Liver (tissue), 9 donors: Measurements from ENCODE around the gene DUSP21. TPM values are rescaled to one million over a fixed set of nuclear protein-coding genes. Genes with fewer than 3 reads are reported as not detected.
A peak's percentile ranks its signal among the peaks of the same experiment; 100 is the strongest.

Experiments
- DNase-seq: peaks from one replicate; pipeline ENCODE4 v3.0.0-alpha.2; 2017; ENCODE audit warnings: low spot score
- H3K27ac ChIP-seq, 2 donors: one replicate each; pipeline ENCODE4 v1.7.0; 2013; ENCODE audit warnings: inconsistent platforms in 2 of 2, low read length in 2 of 2, control low read depth in 1 of 2, low read depth in 1 of 2, mild to moderate bottlenecking in 1 of 2
- H3K27me3 ChIP-seq, 4 donors: one replicate each; pipeline versions ENCODE4 v1.6.1 to v1.7.0; 2013; ENCODE audit warnings: low read length in 3 of 4, inconsistent platforms in 1 of 4, mild to moderate bottlenecking in 1 of 4, moderate library complexity in 1 of 4; ENCODE audit not compliant: control insufficient read depth in 4 of 4, insufficient read depth in 4 of 4
- H3K36me3 ChIP-seq, 4 donors: one replicate each; pipeline versions ENCODE4 v1.6.1 to v1.7.0; 2013; ENCODE audit warnings: low read length in 3 of 4, mild to moderate bottlenecking in 3 of 4, low read depth in 1 of 4, moderate library complexity in 1 of 4; ENCODE audit not compliant: control insufficient read depth in 4 of 4, insufficient read depth in 3 of 4
- H3K4me1 ChIP-seq, 4 donors: one replicate each; pipeline versions ENCODE4 v1.6.1 to v1.7.0; 2013; ENCODE audit warnings: low read length in 3 of 4, mild to moderate bottlenecking in 3 of 4, moderate library complexity in 1 of 4; ENCODE audit not compliant: control insufficient read depth in 4 of 4, insufficient read depth in 4 of 4
- H3K4me3 ChIP-seq, 3 donors: one replicate each; pipeline versions ENCODE4 v1.6.1 to v1.7.0; 2013; ENCODE audit warnings: low read length in 3 of 3, control low read depth in 1 of 3, low read depth in 1 of 3, mild to moderate bottlenecking in 1 of 3
- H3K9ac ChIP-seq, 2 donors: one replicate each; pipeline ENCODE4 v1.7.0; 2013; ENCODE audit warnings: low read length in 2 of 2, mild to moderate bottlenecking in 2 of 2, moderate library complexity in 2 of 2, control low read depth in 1 of 2, low read depth in 1 of 2
- H3K9me3 ChIP-seq, 4 donors: one replicate each; pipeline versions ENCODE4 v1.6.1 to v1.7.0; 2013; ENCODE audit warnings: low read length in 3 of 4; ENCODE audit not compliant: control insufficient read depth in 4 of 4
- CTCF ChIP-seq: fragments of 150-350 bp; IDR thresholded peaks from 2 replicates; pipeline ENCODE4 v1.5.1; 2017; ENCODE audit warnings: improper control_type of control experiment, low read depth, low read length; ENCODE audit not compliant: missing input control
- EGR1 ChIP-seq, 2 donors: IDR thresholded peaks; 2 replicates each; pipeline ENCODE4 v1.6.1; 2016 to 2018; ENCODE audit warnings: antibody characterized with exemption in 2 of 2, low read depth in 2 of 2
- FOXA1 ChIP-seq: IDR thresholded peaks from 2 replicates; pipeline ENCODE4 v1.6.1; 2016; ENCODE audit warnings: antibody characterized with exemption
- FOXA2 ChIP-seq: IDR thresholded peaks from 2 replicates; pipeline ENCODE4 v1.6.1; 2016; ENCODE audit warnings: antibody characterized with exemption
- HNF4A ChIP-seq, 2 donors: conservative IDR thresholded peaks; 2 replicates each; pipeline ENCODE4 v1.6.1; 2016; ENCODE audit warnings: antibody characterized with exemption in 2 of 2, mild to moderate bottlenecking in 2 of 2
- HNF4G ChIP-seq: IDR thresholded peaks from 2 replicates; pipeline ENCODE4 v1.6.1; 2016; ENCODE audit warnings: antibody characterized with exemption
- NR2F2 ChIP-seq: IDR thresholded peaks from 2 replicates; pipeline ENCODE4 v1.6.1; 2016; ENCODE audit warnings: antibody characterized with exemption
- RAD21 ChIP-seq, 2 donors: IDR thresholded peaks; 2 replicates each; pipeline ENCODE4 v1.6.1; 2016; ENCODE audit warnings: antibody characterized with exemption in 2 of 2, mild to moderate bottlenecking in 2 of 2
- RXRA ChIP-seq, 2 donors: IDR thresholded peaks; 2 replicates each; pipeline ENCODE4 v1.6.1; 2017 to 2018; ENCODE audit warnings: antibody characterized with exemption in 2 of 2, mild to moderate bottlenecking in 1 of 2
- SP1 ChIP-seq: IDR thresholded peaks from 2 replicates; pipeline ENCODE4 v1.6.1; 2018; ENCODE audit warnings: antibody characterized with exemption, mild to moderate bottlenecking
- TAF1 ChIP-seq: conservative IDR thresholded peaks from 2 replicates; pipeline ENCODE4 v1.6.1; 2016; ENCODE audit warnings: antibody characterized with exemption, mild to moderate bottlenecking
- YY1 ChIP-seq: IDR thresholded peaks from 2 replicates; pipeline ENCODE4 v1.6.1; 2016; ENCODE audit warnings: antibody characterized with exemption, mild to moderate bottlenecking
- WGBS: extraction: QIAGEN DNeasy Blood & Tissue Kit; methylation state at CpG from one replicate; pipeline ENCODE4 v1.1.7; 2013; 5-methylcytosine and 5-hydroxymethylcytosine counted together
- polyA plus RNA-seq, 2 donors: library from polyadenylated mRNA; stranded (reverse) in 1 of 2; unstranded in 1 of 2; fragments of 200-250 nt in 1 of 2; fragments of >200 nt in 1 of 2; fragmentation: Nextera tagmentation in 1 of 2; extraction: Ambion mirVana in 1 of 2; gene quantifications; one replicate each; pipeline versions ENCODE4 v1.2.1 to v1.2.3, GENCODE V29; 2013 to 2015
- total RNA-seq, 2 donors: library from RNA; depleted of rRNA; stranded (reverse); fragments of >200 nt; gene quantifications; one replicate each; pipeline ENCODE4 v1.2.3, GENCODE V29; 2014
- TF ChIP-seq, protein P1 (sequence below): IDR thresholded peaks from 2 replicates; pipeline ENCODE4 v1.6.1; 2016; ENCODE audit warnings: antibody characterized with exemption
- TF ChIP-seq, protein P2 (sequence below): IDR thresholded peaks from 2 replicates; pipeline ENCODE4 v1.6.1; 2016; ENCODE audit warnings: antibody characterized with exemption
- TF ChIP-seq, protein P3 (sequence below): IDR thresholded peaks from 2 replicates; pipeline ENCODE4 v1.6.1; 2016; ENCODE audit warnings: antibody characterized with exemption, mild to moderate bottlenecking
- donor health status: healthy.
- donor health status: healthy.
- donor health status: healthy.
- donor health status: healthy.
- donor health status: healthy.

DUSP21 gene
- 1 to 10 TPM in 1 of 2 donors, not detected in 1; 1.6 TPM for total RNA-seq
- polyA plus RNA-seq: not detected

DNA sequence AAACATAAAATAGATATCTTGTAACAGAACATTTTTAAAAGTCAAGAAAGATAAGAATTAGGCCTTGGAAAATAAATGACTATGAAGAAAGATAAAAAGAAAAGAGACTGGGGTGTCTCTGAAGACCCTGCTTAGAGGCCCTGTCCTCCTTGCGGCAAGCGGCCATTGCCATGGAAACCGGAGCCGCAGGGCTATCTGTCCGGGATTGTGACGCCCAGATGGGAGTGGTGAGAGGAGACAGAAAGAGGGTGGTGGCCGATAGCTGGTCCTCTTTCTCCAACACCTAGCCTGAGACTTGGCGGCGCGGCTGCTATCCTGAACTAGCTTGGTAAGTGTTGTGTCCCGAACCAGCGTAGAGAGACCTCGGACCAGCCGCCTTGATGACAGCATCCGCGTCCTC, at the start of gene DUSP21:
DUSP21 (plus strand) TSS at position 269 of the 400 bp plus-strand sequence; CDS start at position 381, 112 bp downstream.
- Histone ChIP-seq H3K9me3 (no peaks in the 10 kb centered on the region), H3K27me3 (no peaks in the 10 kb centered on the region), H3K4me3 (no peak within 1 kb of the TSS), H3K4me1 (no peaks in the 10 kb centered on the region), H3K27ac (no peak within 1 kb of the TSS), H3K9ac (no peak within 1 kb of the TSS), H3K36me3 (no peaks in the 10 kb centered on the region)
- no peak for TF ChIP-seq RXRA (IDR thresholded peaks at IDR 0.05)
- TF ChIP-seq, protein P1, sequence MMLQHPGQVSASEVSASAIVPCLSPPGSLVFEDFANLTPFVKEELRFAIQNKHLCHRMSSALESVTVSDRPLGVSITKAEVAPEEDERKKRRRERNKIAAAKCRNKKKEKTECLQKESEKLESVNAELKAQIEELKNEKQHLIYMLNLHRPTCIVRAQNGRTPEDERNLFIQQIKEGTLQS: no peak
- TF ChIP-seq NR2F2: no peak
- no peak for TF ChIP-seq YY1
- no peak for TF ChIP-seq TAF1
- no peak for TF ChIP-seq EGR1 (IDR thresholded peaks at IDR 0.05; ENCODE audit: low read depth in 2 of 2)
- TF ChIP-seq, protein P2, sequence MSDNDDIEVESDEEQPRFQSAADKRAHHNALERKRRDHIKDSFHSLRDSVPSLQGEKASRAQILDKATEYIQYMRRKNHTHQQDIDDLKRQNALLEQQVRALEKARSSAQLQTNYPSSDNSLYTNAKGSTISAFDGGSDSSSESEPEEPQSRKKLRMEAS: no peak
- TF ChIP-seq CTCF: no peak
- no peak for TF ChIP-seq FOXA1
- TF ChIP-seq HNF4A (conservative IDR thresholded peaks at IDR 0.05): no peak
- TF ChIP-seq RAD21 (IDR thresholded peaks at IDR 0.05): no peak
- no peak for TF ChIP-seq HNF4G
- 95% methylated on average over 16 of the region's 16 CpGs for WGBS
- DNase-seq: peak; percentile 42

DNA sequence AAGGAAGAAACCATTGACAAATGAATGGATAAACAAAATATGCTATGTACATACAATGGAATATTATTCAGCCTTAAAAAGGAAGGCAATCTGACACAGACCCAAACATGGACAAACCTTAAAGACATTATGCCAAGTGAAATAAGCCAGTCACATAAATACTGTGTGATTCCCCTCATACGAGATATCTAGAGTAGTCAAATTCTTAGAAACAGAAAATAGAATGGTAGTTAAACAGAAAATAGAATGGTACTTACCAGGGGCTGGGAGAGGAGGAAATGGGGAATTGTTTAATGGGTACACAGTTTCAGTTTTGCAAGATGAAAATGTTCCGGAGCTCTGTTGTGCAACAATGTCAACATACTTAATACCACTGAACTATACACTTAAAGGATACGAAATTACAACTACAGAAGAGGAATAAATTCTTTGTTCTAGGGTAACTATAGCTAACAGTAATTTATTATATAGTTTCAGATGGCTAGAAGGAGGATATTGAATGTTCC, 47.8 kb upstream of the DUSP21 start:
- 38% methylated on average over 3 of the region's 3 CpGs for WGBS
- no peaks in the 10 kb centered on the region for H3K27me3 ChIP-seq
- H3K9ac ChIP-seq: no peak overlapping the region
- no peak for DNase-seq
- H3K4me3 ChIP-seq: no peak overlapping the region
- H3K9me3 ChIP-seq: no peaks in the 10 kb centered on the region
- TF ChIP-seq, protein P3, sequence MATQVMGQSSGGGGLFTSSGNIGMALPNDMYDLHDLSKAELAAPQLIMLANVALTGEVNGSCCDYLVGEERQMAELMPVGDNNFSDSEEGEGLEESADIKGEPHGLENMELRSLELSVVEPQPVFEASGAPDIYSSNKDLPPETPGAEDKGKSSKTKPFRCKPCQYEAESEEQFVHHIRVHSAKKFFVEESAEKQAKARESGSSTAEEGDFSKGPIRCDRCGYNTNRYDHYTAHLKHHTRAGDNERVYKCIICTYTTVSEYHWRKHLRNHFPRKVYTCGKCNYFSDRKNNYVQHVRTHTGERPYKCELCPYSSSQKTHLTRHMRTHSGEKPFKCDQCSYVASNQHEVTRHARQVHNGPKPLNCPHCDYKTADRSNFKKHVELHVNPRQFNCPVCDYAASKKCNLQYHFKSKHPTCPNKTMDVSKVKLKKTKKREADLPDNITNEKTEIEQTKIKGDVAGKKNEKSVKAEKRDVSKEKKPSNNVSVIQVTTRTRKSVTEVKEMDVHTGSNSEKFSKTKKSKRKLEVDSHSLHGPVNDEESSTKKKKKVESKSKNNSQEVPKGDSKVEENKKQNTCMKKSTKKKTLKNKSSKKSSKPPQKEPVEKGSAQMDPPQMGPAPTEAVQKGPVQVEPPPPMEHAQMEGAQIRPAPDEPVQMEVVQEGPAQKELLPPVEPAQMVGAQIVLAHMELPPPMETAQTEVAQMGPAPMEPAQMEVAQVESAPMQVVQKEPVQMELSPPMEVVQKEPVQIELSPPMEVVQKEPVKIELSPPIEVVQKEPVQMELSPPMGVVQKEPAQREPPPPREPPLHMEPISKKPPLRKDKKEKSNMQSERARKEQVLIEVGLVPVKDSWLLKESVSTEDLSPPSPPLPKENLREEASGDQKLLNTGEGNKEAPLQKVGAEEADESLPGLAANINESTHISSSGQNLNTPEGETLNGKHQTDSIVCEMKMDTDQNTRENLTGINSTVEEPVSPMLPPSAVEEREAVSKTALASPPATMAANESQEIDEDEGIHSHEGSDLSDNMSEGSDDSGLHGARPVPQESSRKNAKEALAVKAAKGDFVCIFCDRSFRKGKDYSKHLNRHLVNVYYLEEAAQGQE: no peak
- TF ChIP-seq YY1: no peak
- no peaks in the 10 kb centered on the region for H3K36me3 ChIP-seq
- no peak overlapping the region for H3K27ac ChIP-seq
- no peaks in the 10 kb centered on the region for H3K4me1 ChIP-seq

- TF ChIP-seq, protein P2: no peak
- TF ChIP-seq SP1 (no peak), FOXA2 (no peak), NR2F2 (no peak)
- no peaks in the 10 kb centered on the region for H3K9me3 ChIP-seq
- H3K27ac ChIP-seq: no peak overlapping the region
- H3K36me3 ChIP-seq: no peaks in the 10 kb centered on the region
- DNase-seq: no peak
- H3K9ac ChIP-seq: no peak overlapping the region
- H3K27me3 ChIP-seq: no peaks in the 10 kb centered on the region
- no peaks in the 10 kb centered on the region for H3K4me1 ChIP-seq
- no peak overlapping the region for H3K4me3 ChIP-seq
- 92% methylated on average over 2 of the region's 2 CpGs for WGBS
Measured at GRCh38 chrX:44802613-44803012, 41.2 kb upstream of the DUSP21 start.
